ENCODE data around the gene SF3B4.
A peak's percentile ranks its signal among the peaks of the same experiment; 100 is the strongest.

Gene SF3B4

GRCh38 chr1:149926296-149926695, 1.3 kb downstream of the SF3B4 start:
- TF ChIP-seq ZBTB7A (IDR thresholded peaks at IDR 0.05; ENCODE audit: low read depth) (no peak), EGR1 (IDR thresholded peaks at IDR 0.05) (no peak), TAF1 (IDR thresholded peaks at IDR 0.05; ENCODE audit: low read depth) (no peak), NFIC (IDR thresholded peaks at IDR 0.05) (no peak), YY1 (IDR thresholded peaks at IDR 0.05; ENCODE audit: low read depth) (no peak), TCF12 (IDR thresholded peaks at IDR 0.05; ENCODE audit: low read depth) (no peak), CREB1 (IDR thresholded peaks at IDR 0.05; ENCODE audit: low read depth) (no peak), MAX (IDR thresholded peaks at IDR 0.05) (no peak), TEAD4 (IDR thresholded peaks at IDR 0.05) (no peak)

GRCh38 chr1:149925751-149926150, 1.9 kb downstream of the SF3B4 start:
- no peak for TF ChIP-seq CEBPB (IDR thresholded peaks at IDR 0.05)
- TF ChIP-seq TAF1 (IDR thresholded peaks at IDR 0.05; ENCODE audit: low read depth): no peak
- TF ChIP-seq TCF12 (IDR thresholded peaks at IDR 0.05; ENCODE audit: low read depth): no peak
- no peak for TF ChIP-seq EGR1 (IDR thresholded peaks at IDR 0.05)
- no peak for TF ChIP-seq EP300 (IDR thresholded peaks at IDR 0.05; ENCODE audit: borderline replicate concordance)

GRCh38 chr1:149925345-149925744, 2.3 kb downstream of the SF3B4 start:
- TF ChIP-seq TEAD4 (IDR thresholded peaks at IDR 0.05) (no peak), ZBTB7A (IDR thresholded peaks at IDR 0.05; ENCODE audit: low read depth) (no peak), MAX (IDR thresholded peaks at IDR 0.05) (no peak), EGR1 (IDR thresholded peaks at IDR 0.05) (no peak), TCF12 (IDR thresholded peaks at IDR 0.05; ENCODE audit: low read depth) (no peak), CREB1 (IDR thresholded peaks at IDR 0.05; ENCODE audit: low read depth) (no peak), YY1 (IDR thresholded peaks at IDR 0.05; ENCODE audit: low read depth) (no peak), EP300 (IDR thresholded peaks at IDR 0.05; ENCODE audit: borderline replicate concordance) (no peak), FOXM1 (IDR thresholded peaks at IDR 0.05; ENCODE audit: borderline replicate concordance, low read depth) (no peak), REST (IDR thresholded peaks at IDR 0.05; ENCODE audit: low read depth) (no peak), USF1 (IDR thresholded peaks at IDR 0.05) (no peak)

- TF ChIP-seq RAD21 (IDR thresholded peaks at IDR 0.05; ENCODE audit: low read depth) (no peak), CEBPB (IDR thresholded peaks at IDR 0.05) (no peak), REST (IDR thresholded peaks at IDR 0.05; ENCODE audit: low read depth) (no peak), EP300 (IDR thresholded peaks at IDR 0.05; ENCODE audit: borderline replicate concordance) (no peak), USF1 (IDR thresholded peaks at IDR 0.05) (no peak), NFIC (IDR thresholded peaks at IDR 0.05) (no peak), TEAD4 (IDR thresholded peaks at IDR 0.05) (no peak), TCF12 (IDR thresholded peaks at IDR 0.05; ENCODE audit: low read depth) (no peak)
Observed at GRCh38 chr1:149923626-149924025, 4.0 kb downstream of the SF3B4 start.

- TF ChIP-seq CREB1 (IDR thresholded peaks at IDR 0.05; ENCODE audit: low read depth) (no peak), ZBTB7A (IDR thresholded peaks at IDR 0.05; ENCODE audit: low read depth) (peak; percentile 66; the same call in 1 of the 2 replicates), YY1 (IDR thresholded peaks at IDR 0.05; ENCODE audit: low read depth) (peak; percentile 46; the same call in 1 of the 2 replicates), MAX (IDR thresholded peaks at IDR 0.05) (no peak), TAF1 (IDR thresholded peaks at IDR 0.05; ENCODE audit: low read depth) (0 out of 2 replicates have a peak, but pooled peaks have one; percentile 34), EP300 (IDR thresholded peaks at IDR 0.05; ENCODE audit: borderline replicate concordance) (no peak), TEAD4 (IDR thresholded peaks at IDR 0.05) (no peak)
Observed at GRCh38 chr1:149917571-149918144, 9.9 kb downstream of the SF3B4 start, which contains the start of gene SV2A. TSS of gene SV2A (minus strand) at chr1:149917844. CDS start at chr1:149913840, 4,004 bp downstream.

- TF ChIP-seq TAF1 (IDR thresholded peaks at IDR 0.05; ENCODE audit: low read depth) (no peak), TEAD4 (IDR thresholded peaks at IDR 0.05) (no peak), CREB1 (IDR thresholded peaks at IDR 0.05; ENCODE audit: low read depth) (no peak), RAD21 (IDR thresholded peaks at IDR 0.05; ENCODE audit: low read depth) (no peak), CEBPB (IDR thresholded peaks at IDR 0.05) (no peak), EP300 (IDR thresholded peaks at IDR 0.05; ENCODE audit: borderline replicate concordance) (no peak), EGR1 (IDR thresholded peaks at IDR 0.05) (no peak), MAX (IDR thresholded peaks at IDR 0.05) (no peak), ZBTB7A (IDR thresholded peaks at IDR 0.05; ENCODE audit: low read depth) (no peak), FOXM1 (IDR thresholded peaks at IDR 0.05; ENCODE audit: borderline replicate concordance, low read depth) (no peak), REST (IDR thresholded peaks at IDR 0.05; ENCODE audit: low read depth) (no peak), USF1 (IDR thresholded peaks at IDR 0.05) (no peak), YY1 (IDR thresholded peaks at IDR 0.05; ENCODE audit: low read depth) (no peak), TCF12 (IDR thresholded peaks at IDR 0.05; ENCODE audit: low read depth) (no peak), NFIC (IDR thresholded peaks at IDR 0.05) (no peak)
Observed at GRCh38 chr1:149916898-149917252, 10.7 kb downstream of the SF3B4 start.

Data from Ishikawa (cell line).